Trophoblast cell (in vitro differentiated cells and primary cell): ENCODE measurements around the gene TBC1D17.
A peak's percentile ranks its signal among the peaks of the same experiment; 100 is the strongest.

ENCODE experiments used
- DNase-seq, 2 donors: peaks; one replicate each; pipeline ENCODE4 v3.0.0-alpha.2; 2016
- H2AFZ ChIP-seq: 2 replicates; pipeline ENCODE4 v1.6.1; 2013; ENCODE audit warnings: low read length, moderate library complexity, mild to moderate bottlenecking; ENCODE audit not compliant: insufficient read depth, poor library complexity
- H2AK5ac ChIP-seq: 2 replicates; pipeline ENCODE4 v1.6.1; 2013; ENCODE audit warnings: mild to moderate bottlenecking, low read length
- H2BK120ac ChIP-seq: 2 replicates; pipeline ENCODE4 v1.6.1; 2013; ENCODE audit warnings: low read length, mild to moderate bottlenecking, moderate library complexity; ENCODE audit not compliant: insufficient read depth, poor library complexity
- H2BK12ac ChIP-seq: 2 replicates; pipeline ENCODE4 v1.6.1; 2013; ENCODE audit warnings: mild to moderate bottlenecking, low read length, moderate library complexity
- H2BK5ac ChIP-seq: 2 replicates; pipeline ENCODE4 v1.6.1; 2013; ENCODE audit warnings: low read length, low read depth, moderate library complexity, mild to moderate bottlenecking; ENCODE audit not compliant: poor library complexity
- H3K14ac ChIP-seq: 2 replicates; pipeline ENCODE4 v1.6.1; 2013; ENCODE audit warnings: mild to moderate bottlenecking, low read length
- H3K18ac ChIP-seq: 2 replicates; pipeline ENCODE4 v1.6.1; 2013; ENCODE audit warnings: mild to moderate bottlenecking, low read length
- H3K23ac ChIP-seq: 2 replicates; pipeline ENCODE4 v1.6.1; 2013; ENCODE audit warnings: low read length
- H3K27ac ChIP-seq: 2 replicates; pipeline ENCODE4 v1.5.1; 2013; ENCODE audit warnings: low read depth, mild to moderate bottlenecking, inconsistent platforms, low read length, moderate library complexity
- H3K27me3 ChIP-seq: 2 replicates; pipeline ENCODE4 v1.6.1; 2013; ENCODE audit warnings: inconsistent platforms, mild to moderate bottlenecking, low read length, moderate library complexity; ENCODE audit not compliant: insufficient read depth
- H3K36me3 ChIP-seq, 2 experiments: 1 replicate in 1 of 2; 2 replicates in 1 of 2; pipeline ENCODE4 v1.6.1; 2013; ENCODE audit warnings: low read length in 2 of 2, mild to moderate bottlenecking in 2 of 2, moderate library complexity in 1 of 2; ENCODE audit not compliant: insufficient read depth in 2 of 2, control insufficient read depth in 1 of 2
- H3K4ac ChIP-seq: 2 replicates; pipeline ENCODE4 v1.6.1; 2013; ENCODE audit warnings: low read depth, mild to moderate bottlenecking, low read length, moderate library complexity
- H3K4me1 ChIP-seq, 2 experiments: 1 replicate in 1 of 2; 2 replicates in 1 of 2; pipeline ENCODE4 v1.6.1; 2013; ENCODE audit warnings: low read length in 2 of 2, mild to moderate bottlenecking in 2 of 2, moderate library complexity in 1 of 2; ENCODE audit not compliant: insufficient read depth in 2 of 2, control insufficient read depth in 1 of 2
- H3K4me2 ChIP-seq: 2 replicates; pipeline ENCODE4 v1.6.1; 2013; ENCODE audit warnings: inconsistent platforms, mild to moderate bottlenecking, low read length, moderate library complexity
- H3K4me3 ChIP-seq: 2 replicates; pipeline ENCODE4 v1.5.1; 2013; ENCODE audit warnings: mild to moderate bottlenecking, low read depth, low read length, inconsistent platforms
- H3K79me1 ChIP-seq: one replicate; pipeline ENCODE4 v1.6.1; 2013; ENCODE audit warnings: low read length
- H3K79me2 ChIP-seq: 2 replicates; pipeline ENCODE4 v1.6.1; 2013; ENCODE audit warnings: low read length, mild to moderate bottlenecking; ENCODE audit not compliant: control insufficient read depth, insufficient read depth, poor library complexity
- H3K9ac ChIP-seq: 2 replicates; pipeline ENCODE4 v1.6.1; 2013; ENCODE audit warnings: mild to moderate bottlenecking, low read length
- H3K9me3 ChIP-seq: 2 replicates; pipeline ENCODE4 v1.6.1; 2013; ENCODE audit warnings: low read depth, mild to moderate bottlenecking, control low read depth, inconsistent platforms, low read length; ENCODE audit not compliant: insufficient read depth
- H4K12ac ChIP-seq: 2 replicates; pipeline ENCODE4 v1.6.1; 2013; ENCODE audit warnings: low read depth, mild to moderate bottlenecking, low read length, moderate library complexity
- H4K8ac ChIP-seq: 2 replicates; pipeline ENCODE4 v1.6.1; 2013; ENCODE audit warnings: low read depth, mild to moderate bottlenecking, low read length, moderate library complexity
- H4K91ac ChIP-seq: one replicate; pipeline ENCODE4 v1.6.1; 2013; ENCODE audit warnings: low read depth, mild to moderate bottlenecking, low read length, moderate library complexity
- WGBS: extraction: QIAGEN DNeasy Blood & Tissue Kit; methylation state at CpG from one replicate; pipeline ENCODE4 v1.1.7; 2013; ENCODE audit warnings: missing lambda C conversion rate; ENCODE audit not compliant: insufficient read length, insufficient coverage; ENCODE audit errors: extremely low coverage; 5-methylcytosine and 5-hydroxymethylcytosine counted together

The TBC1D17 gene

GRCh38 chr19:49848938-49849337 lies 28.6 kb upstream of the TBC1D17 start:
- H4K91ac ChIP-seq, result no peak overlapping the region
- H3K18ac ChIP-seq, result no peak overlapping the region
- H3K27me3 ChIP-seq, result no peaks in the 10 kb centered on the region
- DNase-seq, result no peak
- peaks cover 7 to 17% of the 10 kb centered on the region in 2 experiments for H3K4me1 ChIP-seq
- H4K12ac ChIP-seq, result no peak overlapping the region
- H3K79me2 ChIP-seq, result peaks cover 13% of the 10 kb centered on the region
- H3K4me3 ChIP-seq, result no peak overlapping the region
- H4K8ac ChIP-seq, result no peak overlapping the region
- H3K23ac ChIP-seq, result no peak overlapping the region
- H3K9ac ChIP-seq, result no peak overlapping the region
- H3K4me2 ChIP-seq, result no peak overlapping the region
- H2AK5ac ChIP-seq, result no peak overlapping the region
- H3K27ac ChIP-seq, result no peak overlapping the region
- H2AFZ ChIP-seq, result no peak overlapping the region
- peaks cover 7% of the 10 kb centered on the region for H3K79me1 ChIP-seq
- H3K4ac ChIP-seq, result no peak overlapping the region
- H2BK12ac ChIP-seq, result no peak overlapping the region
- no peak overlapping the region for H2BK120ac ChIP-seq
- no CpG with 5 or more reads among the region's 3 CpGs for WGBS
- no peak overlapping the region for H3K14ac ChIP-seq
- H3K9me3 ChIP-seq, result no peaks in the 10 kb centered on the region
- H3K36me3 ChIP-seq, result peaks cover 9% of the 10 kb centered on the region in 2 experiments
- no peak overlapping the region for H2BK5ac ChIP-seq

DNA sequence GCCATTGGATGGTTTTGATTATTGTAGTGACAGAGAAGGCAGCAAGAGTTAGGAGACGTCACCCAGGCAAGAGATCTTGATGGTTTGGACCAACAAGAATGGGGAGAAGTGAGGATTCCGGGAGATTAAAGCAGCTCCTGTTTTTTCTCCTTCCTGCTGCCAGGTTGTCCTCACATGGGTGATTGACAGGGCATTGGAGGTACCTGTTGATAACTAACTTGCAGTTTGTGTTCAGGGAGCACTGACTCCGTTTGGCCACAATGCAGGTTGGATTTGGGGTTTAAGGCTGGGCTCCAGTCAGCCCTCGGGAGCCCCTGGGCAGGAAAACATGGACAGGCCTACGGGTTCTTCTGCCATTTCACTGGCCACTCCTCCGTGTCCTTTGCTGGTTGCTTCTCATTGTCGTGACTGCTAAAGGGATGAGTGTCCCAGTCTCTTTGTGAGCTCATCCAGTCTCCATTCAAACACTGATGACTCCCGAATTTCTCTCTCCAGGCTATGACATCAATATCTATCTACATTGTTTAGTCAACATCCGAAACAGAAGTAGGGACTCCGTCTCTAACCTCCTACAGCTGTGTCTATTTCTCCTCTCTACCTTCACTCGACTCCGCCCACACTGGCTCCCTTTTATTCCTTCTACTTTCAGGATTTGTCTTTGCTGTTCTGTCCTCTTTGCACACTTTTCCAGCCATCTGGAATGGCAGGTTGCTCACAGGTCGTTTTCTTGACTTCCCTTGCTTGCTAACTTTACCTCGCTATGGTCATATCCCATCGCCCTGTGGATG lies 27.9 kb upstream of the TBC1D17 start:
- Histone ChIP-seq H2BK120ac (no peak overlapping the region), H2BK5ac (no peak overlapping the region), H2AK5ac (no peak overlapping the region), H2AFZ (no peak overlapping the region), H3K4me2 (peak overlapping the region; percentile 87), H4K91ac (no peak overlapping the region), H3K27ac (no peak overlapping the region), H3K23ac (no peak overlapping the region), H3K9ac (no peak overlapping the region), H3K18ac (no peak overlapping the region), H3K79me1 (peaks cover 7% of the 10 kb centered on the region), H4K12ac (no peak overlapping the region), H3K4me3 (peak overlapping the region; percentile 42), H3K79me2 (peaks cover 14% of the 10 kb centered on the region), H4K8ac (peak overlapping the region; percentile 13), H3K9me3 (no peaks in the 10 kb centered on the region), H3K4me1 (peaks cover 7 to 17% of the 10 kb centered on the region in 2 experiments), H3K27me3 (no peaks in the 10 kb centered on the region), H3K4ac (peak overlapping the region; percentile 1), H2BK12ac (no peak overlapping the region), H3K36me3 (peaks cover 12 to 15% of the 10 kb centered on the region in 2 experiments), H3K14ac (no peak overlapping the region)
- DNase-seq, result no peak
- no CpG with 5 or more reads among the region's 15 CpGs for WGBS

- Histone ChIP-seq H3K9me3 (no peaks in the 10 kb centered on the region), H4K8ac (peak overlapping the region; percentile 13), H3K9ac (no peak overlapping the region), H3K18ac (no peak overlapping the region), H3K23ac (no peak overlapping the region), H3K4me3 (peak overlapping the region; percentile 42), H3K4me1 (peaks cover 7 to 17% of the 10 kb centered on the region in 2 experiments), H3K79me2 (peaks cover 14% of the 10 kb centered on the region), H2BK12ac (no peak overlapping the region), H3K79me1 (peaks cover 7% of the 10 kb centered on the region), H2BK120ac (no peak overlapping the region), H4K12ac (no peak overlapping the region), H3K27me3 (no peaks in the 10 kb centered on the region), H2AFZ (no peak overlapping the region), H4K91ac (no peak overlapping the region), H2AK5ac (no peak overlapping the region), H3K4ac (peak overlapping the region; percentile 1), H3K4me2 (peak overlapping the region; percentile 87), H3K14ac (no peak overlapping the region), H3K27ac (no peak overlapping the region), H3K36me3 (peaks cover 16 to 21% of the 10 kb centered on the region in 2 experiments), H2BK5ac (no peak overlapping the region)
- no CpG with 5 or more reads among the region's 12 CpGs for WGBS
- DNase-seq, result no peak
Observed at GRCh38 chr19:49850221-49850486, 27.3 kb upstream of the TBC1D17 start.

DNA sequence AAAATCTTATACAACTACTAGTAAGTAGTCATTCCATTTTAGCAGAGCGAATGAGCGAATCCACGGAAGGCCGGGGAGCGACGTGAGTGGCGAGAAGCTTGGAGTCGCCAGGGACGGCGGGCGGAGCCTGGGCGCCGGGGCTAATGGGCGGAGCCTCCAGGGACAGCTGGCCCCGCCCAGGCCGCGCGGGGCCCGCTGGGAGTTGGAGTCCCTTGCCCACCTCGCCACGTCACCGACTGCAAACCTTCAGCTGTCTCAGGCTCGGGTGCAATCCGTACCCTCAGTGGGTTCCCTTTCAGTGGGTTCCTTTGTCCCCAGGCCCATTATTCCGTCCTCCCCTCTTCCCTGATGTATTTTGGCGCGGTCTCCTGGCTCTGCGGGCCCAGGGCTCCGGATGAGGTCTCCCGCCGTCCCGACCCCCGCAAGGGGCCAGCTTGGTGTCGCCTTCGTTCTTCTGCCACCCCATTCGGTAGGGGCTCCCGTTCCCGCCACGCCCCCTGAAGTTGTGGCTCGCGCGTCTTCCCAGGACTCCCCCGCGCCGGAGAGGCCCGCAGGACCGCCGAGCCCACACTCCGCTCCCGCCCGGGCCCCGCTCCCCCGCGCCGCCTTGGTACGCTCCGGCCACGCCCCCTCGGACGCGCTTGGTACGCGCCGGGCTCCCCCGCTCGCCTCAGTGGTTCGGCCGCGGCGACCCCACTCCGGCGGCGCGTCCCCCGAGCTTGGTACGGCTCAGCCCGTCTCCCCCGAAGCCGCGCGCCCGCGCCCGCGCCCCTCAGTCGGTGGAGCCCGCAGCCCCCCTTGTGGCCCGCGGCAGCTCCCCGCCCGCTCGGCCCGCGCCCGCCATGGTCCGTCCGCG lies 26.8 kb upstream of the TBC1D17 start, which contains the start of gene PTOV1:
PTOV1 (plus strand) TSS at position 673 of the 856 bp plus-strand sequence.
- peak within 1 kb of the TSS; percentile 97 for H3K4me2 ChIP-seq
- H2AFZ ChIP-seq, result peak within 1 kb of the TSS; percentile 68
- H3K9ac ChIP-seq, result peak within 1 kb of the TSS; percentile 91
- peak within 1 kb of the TSS; percentile 99 for H3K27ac ChIP-seq
- H3K79me1 ChIP-seq, result peaks cover 7% of the 10 kb centered on the region
- peak within 1 kb of the TSS; percentile 86 for H2BK120ac ChIP-seq
- peak within 1 kb of the TSS; percentile 88 for H3K4me3 ChIP-seq
- peak within 1 kb of the TSS; percentile 89 for H3K4ac ChIP-seq
- H4K91ac ChIP-seq, result peak within 1 kb of the TSS; percentile 98
- no peak within 1 kb of the TSS for H2BK12ac ChIP-seq
- no peaks in the 10 kb centered on the region for H3K27me3 ChIP-seq
- peak within 1 kb of the TSS; percentile 84 for H4K12ac ChIP-seq
- H2AK5ac ChIP-seq, result peak within 1 kb of the TSS; percentile 51
- H3K18ac ChIP-seq, result peak within 1 kb of the TSS; percentile 98
- peaks cover 7 to 17% of the 10 kb centered on the region in 2 experiments for H3K4me1 ChIP-seq
- DNase-seq, result peak; percentile 93 to 95
- peaks cover 14% of the 10 kb centered on the region for H3K79me2 ChIP-seq
- peak within 1 kb of the TSS; percentile 93 for H2BK5ac ChIP-seq
- no peak within 1 kb of the TSS for H3K23ac ChIP-seq
- WGBS, result no CpG with 5 or more reads among the region's 98 CpGs
- H3K14ac ChIP-seq, result peak within 1 kb of the TSS; percentile 94
- peaks cover 22 to 26% of the 10 kb centered on the region in 2 experiments for H3K36me3 ChIP-seq
- peak within 1 kb of the TSS; percentile 95 for H4K8ac ChIP-seq
- H3K9me3 ChIP-seq, result no peaks in the 10 kb centered on the region
